Limb (tissue), 2 donors: ENCODE data around the gene CXCL1.

Source experiments
- DNase-seq, 2 donors: peaks; one replicate each; pipeline ENCODE4 v3.0.0-alpha.2; 2016; ENCODE audit errors: extremely low spot score in 2 of 2

CXCL1 gene

DNA sequence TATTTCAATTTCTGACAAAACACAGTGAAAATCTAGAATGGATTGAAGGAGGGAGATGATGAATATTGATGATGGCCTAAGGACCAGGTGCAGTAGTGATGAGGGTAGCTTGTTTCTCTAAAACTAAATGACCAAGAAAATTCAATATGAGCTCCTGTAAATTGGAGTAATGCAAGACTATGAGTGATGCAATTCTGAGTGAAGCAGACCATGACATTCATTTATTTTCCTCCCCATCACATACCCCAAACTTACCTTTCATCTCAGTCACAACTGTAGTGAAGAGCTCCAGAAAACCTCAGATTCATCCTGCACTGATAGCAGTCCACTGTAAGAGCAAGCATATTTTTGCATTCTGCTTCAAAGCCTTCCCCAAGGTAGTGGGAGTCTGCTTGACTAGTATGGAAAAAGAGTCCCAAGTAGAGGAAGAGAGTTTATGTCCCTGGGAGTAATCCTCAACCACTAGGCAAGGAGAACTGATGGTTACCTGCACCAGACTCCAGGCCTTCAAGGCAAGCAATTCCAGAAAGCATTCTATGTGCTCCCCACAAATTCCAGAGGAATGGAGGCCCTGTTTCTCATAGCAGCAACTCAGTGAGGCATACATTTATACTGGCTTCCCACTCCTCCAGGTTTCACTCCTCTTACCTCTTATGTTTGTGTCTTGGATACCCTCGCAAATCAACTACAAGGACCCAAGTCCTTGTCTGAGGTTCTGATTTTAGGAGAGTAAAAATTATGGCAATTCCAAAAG lies 47.2 kb downstream of the CXCL1 start:
- no peak for DNase-seq

DNA sequence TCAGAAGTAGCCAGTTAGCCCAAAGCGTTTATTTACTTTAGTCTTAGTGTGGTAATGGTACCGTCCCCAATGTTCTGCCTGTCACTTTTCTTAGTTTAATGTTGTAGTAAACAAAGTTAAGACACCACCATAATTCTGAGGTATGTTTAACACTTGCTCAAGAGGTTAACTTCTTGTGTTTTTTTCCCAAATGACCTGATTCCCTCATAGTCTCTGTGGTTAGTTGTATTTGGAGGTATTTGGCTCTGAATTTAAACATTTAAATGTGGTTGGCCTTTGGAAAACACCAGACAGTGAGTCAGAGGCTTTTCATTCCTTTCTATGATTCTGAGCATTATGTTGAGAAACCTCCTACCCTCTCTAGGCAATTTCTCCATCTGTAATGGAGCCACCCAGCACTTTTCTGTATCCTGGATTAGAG lies 47.9 kb downstream of the CXCL1 start:
- no peak for DNase-seq

DNA sequence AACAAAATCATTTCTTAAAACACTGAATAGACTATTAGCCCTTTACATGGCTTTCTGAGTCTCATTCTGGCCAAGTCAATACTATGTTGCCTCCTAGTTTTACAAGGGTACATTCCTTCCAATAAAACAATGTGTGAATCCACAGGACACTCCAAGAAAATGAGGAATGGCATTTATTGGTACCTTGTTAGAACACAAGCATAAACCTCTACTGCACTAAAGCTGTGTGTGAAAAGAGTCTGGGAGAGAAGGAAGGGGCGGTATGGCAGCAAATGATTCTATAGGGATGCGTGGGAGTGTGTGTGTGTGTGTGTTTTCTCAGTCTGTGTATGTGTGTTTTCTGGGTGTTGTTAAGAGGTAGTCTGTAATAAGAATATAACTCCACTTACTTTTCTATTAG lies 48.9 kb downstream of the CXCL1 start:
- DNase-seq: no peak

DNA sequence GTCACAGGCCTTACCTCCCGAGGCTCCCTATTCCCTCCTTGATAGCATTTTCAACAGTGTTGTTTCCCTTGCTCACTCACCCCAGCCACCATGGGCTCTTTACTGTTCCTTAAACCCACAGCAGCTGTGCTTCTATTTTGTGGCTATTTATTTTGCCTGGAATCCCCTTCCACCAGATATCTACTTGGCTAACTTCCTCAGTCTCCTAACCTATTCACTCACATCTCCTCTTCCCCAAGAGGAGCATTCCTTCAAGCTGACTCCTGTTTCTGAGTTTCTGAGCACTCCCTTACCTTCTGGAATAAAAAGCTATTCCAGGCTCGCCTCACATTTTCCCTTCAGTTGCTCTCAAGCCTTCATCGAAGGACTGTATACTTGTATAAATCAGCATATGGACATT lies 50.5 kb downstream of the CXCL1 start:
- DNase-seq: no peak
